HEK293 (cell line): ENCODE measurements around the gene NDUFB10.

Experiments used
- BCL11B ChIP-seq: fragments of 450-650 bp; formaldehyde crosslinking; IDR thresholded peaks from 2 replicates; pipeline ENCODE4 v1.5.1; 2016; ENCODE audit warnings: low read depth, missing biosample characterization, missing genetic modification characterization
- EGR2 ChIP-seq: fragments of 450-650 bp; formaldehyde crosslinking; IDR thresholded peaks from 2 replicates; pipeline ENCODE4 v1.5.1; 2016; ENCODE audit warnings: low read depth, missing biosample characterization, missing genetic modification characterization
- GLI4 ChIP-seq: fragments of 450-650 bp; formaldehyde crosslinking; IDR thresholded peaks from 2 replicates; pipeline ENCODE4 v1.5.1; 2016; ENCODE audit warnings: missing biosample characterization, missing genetic modification characterization
- GLIS2 ChIP-seq: fragments of 450-650 bp; formaldehyde crosslinking; IDR thresholded peaks from 2 replicates; pipeline ENCODE4 v1.5.1; 2016; ENCODE audit warnings: missing biosample characterization, missing genetic modification characterization
- KLF1 ChIP-seq: fragments of 450-650 bp; formaldehyde crosslinking; IDR thresholded peaks from 2 replicates; pipeline ENCODE4 v1.5.1; 2016; ENCODE audit warnings: missing biosample characterization, missing genetic modification characterization
- KLF16 ChIP-seq: fragments of 450-650 bp; formaldehyde crosslinking; IDR thresholded peaks from 2 replicates; pipeline ENCODE4 v1.5.1; 2017; ENCODE audit warnings: missing biosample characterization, missing genetic modification characterization
- KLF17 ChIP-seq: fragments of 450-650 bp; formaldehyde crosslinking; IDR thresholded peaks from 2 replicates; pipeline ENCODE4 v1.5.1; 2016; ENCODE audit warnings: missing biosample characterization, missing genetic modification characterization
- KLF9 ChIP-seq: fragments of 450-650 bp; formaldehyde crosslinking; IDR thresholded peaks from 2 replicates; pipeline ENCODE4 v1.5.1; 2016; ENCODE audit warnings: missing biosample characterization, missing genetic modification characterization, low read depth
- MZF1 ChIP-seq: fragments of 450-650 bp; formaldehyde crosslinking; IDR thresholded peaks from 2 replicates; pipeline ENCODE4 v1.5.1; 2017; ENCODE audit warnings: missing biosample characterization, missing genetic modification characterization, borderline replicate concordance
- REST ChIP-seq: fragments of 450-650 bp; formaldehyde crosslinking; IDR thresholded peaks from 2 replicates; pipeline ENCODE4 v1.5.1; 2016; ENCODE audit warnings: missing biosample characterization, missing genetic modification characterization
- SCRT2 ChIP-seq: fragments of 450-650 bp; formaldehyde crosslinking; IDR thresholded peaks from 2 replicates; pipeline ENCODE4 v1.5.1; 2016; ENCODE audit warnings: missing biosample characterization, missing genetic modification characterization
- SETDB1 ChIP-seq: IDR thresholded peaks from one replicate; pipeline ENCODE4 v1.6.1; 2017; ENCODE audit warnings: mild to moderate bottlenecking, low read length, moderate library complexity, mixed read lengths; ENCODE audit not compliant: insufficient read length
- YY2 ChIP-seq: fragments of 450-650 bp; formaldehyde crosslinking; IDR thresholded peaks from 2 replicates; pipeline ENCODE4 v1.5.1; 2016; ENCODE audit warnings: missing biosample characterization, missing genetic modification characterization
- ZNF112 ChIP-seq: fragments of 450-650 bp; formaldehyde crosslinking; IDR thresholded peaks from 2 replicates; pipeline ENCODE4 v1.5.0; 2017; ENCODE audit warnings: missing biosample characterization, missing genetic modification characterization
- ZNF114 ChIP-seq: fragments of 450-650 bp; formaldehyde crosslinking; IDR thresholded peaks from 2 replicates; pipeline ENCODE4 v1.5.0; 2017; ENCODE audit warnings: missing biosample characterization, missing genetic modification characterization
- ZNF140 ChIP-seq: fragments of 450-650 bp; formaldehyde crosslinking; IDR thresholded peaks from 2 replicates; pipeline ENCODE4 v1.5.1; 2016; ENCODE audit warnings: missing biosample characterization, missing genetic modification characterization
- ZNF157 ChIP-seq: fragments of 450-650 bp; formaldehyde crosslinking; IDR thresholded peaks from 2 replicates; pipeline ENCODE4 v1.5.1; 2016; ENCODE audit warnings: missing biosample characterization, missing genetic modification characterization
- ZNF16 ChIP-seq: fragments of 450-650 bp; formaldehyde crosslinking; IDR thresholded peaks from 2 replicates; pipeline ENCODE4 v1.5.1; 2016; ENCODE audit warnings: low read depth, missing biosample characterization, missing genetic modification characterization
- ZNF211 ChIP-seq: fragments of 450-650 bp; formaldehyde crosslinking; IDR thresholded peaks from 2 replicates; pipeline ENCODE4 v1.5.1; 2016; ENCODE audit warnings: low read depth, missing biosample characterization, missing genetic modification characterization
- ZNF223 ChIP-seq: fragments of 450-650 bp; formaldehyde crosslinking; IDR thresholded peaks from 2 replicates; pipeline ENCODE4 v1.5.1; 2016; ENCODE audit warnings: missing biosample characterization, missing genetic modification characterization
- ZNF292 ChIP-seq: fragments of 450-650 bp; formaldehyde crosslinking; IDR thresholded peaks from 2 replicates; pipeline ENCODE4 v1.5.1; 2016; ENCODE audit warnings: low read depth, missing biosample characterization, missing genetic modification characterization, borderline replicate concordance
- ZNF335 ChIP-seq: fragments of 450-650 bp; formaldehyde crosslinking; conservative IDR thresholded peaks from 2 replicates; pipeline ENCODE4 v1.5.1; 2016; ENCODE audit warnings: missing biosample characterization, missing genetic modification characterization
- ZNF362 ChIP-seq: fragments of 450-650 bp; formaldehyde crosslinking; IDR thresholded peaks from 2 replicates; pipeline ENCODE4 v1.5.1; 2016; ENCODE audit warnings: missing biosample characterization, missing genetic modification characterization
- ZNF426 ChIP-seq: fragments of 450-650 bp; formaldehyde crosslinking; IDR thresholded peaks from 2 replicates; pipeline ENCODE4 v1.5.1; 2017; ENCODE audit warnings: missing biosample characterization, missing genetic modification characterization, mild to moderate bottlenecking, inconsistent platforms, moderate library complexity
- ZNF433 ChIP-seq: fragments of 450-650 bp; formaldehyde crosslinking; IDR thresholded peaks from 2 replicates; pipeline ENCODE4 v1.5.1; 2016; ENCODE audit warnings: missing biosample characterization, missing genetic modification characterization, low read depth
- ZNF514 ChIP-seq: fragments of 450-650 bp; formaldehyde crosslinking; IDR thresholded peaks from 2 replicates; pipeline ENCODE4 v1.5.1; 2016; ENCODE audit warnings: missing biosample characterization, missing genetic modification characterization
- ZNF529 ChIP-seq: fragments of 450-650 bp; formaldehyde crosslinking; IDR thresholded peaks from 2 replicates; pipeline ENCODE4 v1.5.1; 2017; ENCODE audit warnings: missing genetic modification characterization, missing biosample characterization; ENCODE audit not compliant: insufficient replicate concordance
- ZNF544 ChIP-seq: fragments of 450-650 bp; formaldehyde crosslinking; IDR thresholded peaks from 2 replicates; pipeline ENCODE4 v1.5.0; 2017; ENCODE audit warnings: missing biosample characterization, missing genetic modification characterization
- ZNF561 ChIP-seq: fragments of 450-650 bp; IDR thresholded peaks from 2 replicates; pipeline ENCODE4 v1.5.1; 2018; ENCODE audit warnings: missing biosample characterization, missing genetic modification characterization, borderline replicate concordance
- ZNF600 ChIP-seq: fragments of 450-650 bp; formaldehyde crosslinking; IDR thresholded peaks from 2 replicates; pipeline ENCODE4 v1.5.1; 2016; ENCODE audit warnings: missing biosample characterization, missing genetic modification characterization
- ZNF639 ChIP-seq: fragments of 450-650 bp; formaldehyde crosslinking; IDR thresholded peaks from 2 replicates; pipeline ENCODE4 v1.5.1; 2016; ENCODE audit warnings: missing biosample characterization, missing genetic modification characterization
- ZNF660 ChIP-seq: fragments of 450-650 bp; IDR thresholded peaks from 2 replicates; pipeline ENCODE4 v1.5.1; 2018; ENCODE audit warnings: missing biosample characterization, mild to moderate bottlenecking, missing genetic modification characterization
- ZNF830 ChIP-seq: fragments of 450-650 bp; IDR thresholded peaks from 2 replicates; pipeline ENCODE4 v1.5.0; 2018; ENCODE audit warnings: missing biosample characterization, missing genetic modification characterization, low read depth, mild to moderate bottlenecking, moderate library complexity

The NDUFB10 gene

GRCh38 chr16:1989209-1990100 is 30.1 kb downstream of the NDUFB10 start, which contains the start of gene SYNGR3 (continued):
- TF ChIP-seq ZNF830 (tag by site-specific recombination) (no peak), KLF9 (tag by site-specific recombination) (no peak), SCRT2 (peak; percentile 98), ZNF529 (no peak), ZNF112 (tag by site-specific recombination) (no peak), KLF16 (tag by site-specific recombination) (no peak), GLI4 (no peak), ZNF544 (tag by site-specific recombination) (no peak), MZF1 (tag by site-specific recombination) (no peak), ZNF335 (tag by site-specific recombination) (peak; percentile 54), ZNF140 (tag by site-specific recombination) (no peak), EGR2 (0 out of 2 replicates have a peak, but pooled peaks have one; percentile 16), YY2 (tag by site-specific recombination) (no peak), KLF17 (tag by site-specific recombination) (peak; percentile 72), ZNF114 (no peak), GLIS2 (peak; percentile 48), BCL11B (tag by site-specific recombination) (peak; percentile 33; the same call in 1 of the 2 replicates), ZNF211 (tag by site-specific recombination) (no peak), ZNF433 (tag by site-specific recombination) (no peak), ZNF157 (tag by site-specific recombination) (no peak), ZNF16 (tag by site-specific recombination) (no peak), SETDB1 (no peak), REST (tag by site-specific recombination) (peak; percentile 43; the same call in 1 of the 2 replicates), ZNF639 (tag by site-specific recombination) (no peak), ZNF561 (no peak), ZNF223 (tag by site-specific recombination) (no peak), ZNF514 (tag by site-specific recombination) (no peak), ZNF660 (no peak), ZNF600 (tag by site-specific recombination) (peak; percentile 67; the same call in 1 of the 2 replicates), ZNF426 (tag by site-specific recombination) (no peak), KLF1 (tag by site-specific recombination) (peak; percentile 77; the same call in 1 of the 2 replicates), ZNF292 (no peak), ZNF362 (tag by site-specific recombination) (no peak)
